ENCODE results near the gene SLC1A5. TPM values are rescaled to one million over a fixed set of nuclear protein-coding genes. Genes with fewer than 3 reads are reported as not detected.

SLC1A5 gene
- total RNA-seq, 1 donor, result 354 TPM

DNA sequence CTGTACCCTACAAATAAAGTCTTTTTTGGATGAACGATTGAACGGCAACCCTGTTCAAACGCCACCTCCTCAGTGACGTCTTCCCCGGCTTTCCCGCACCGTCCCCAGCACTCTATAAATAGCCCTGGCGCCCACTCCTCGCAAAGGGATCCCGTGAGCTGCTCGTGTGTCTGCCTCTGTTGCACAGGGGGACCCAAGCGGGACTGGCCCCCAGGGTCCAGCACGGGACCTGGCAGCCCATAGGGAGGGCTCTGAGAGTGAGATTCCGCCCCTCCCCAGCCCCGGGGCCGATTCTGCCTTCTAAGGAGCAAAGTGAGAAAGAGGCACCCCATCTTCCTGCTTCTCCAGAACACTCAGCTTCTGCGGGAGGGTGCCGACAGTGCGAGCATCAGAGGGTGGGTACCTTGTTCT lies 50.6 kb downstream of the SLC1A5 start:
- Histone ChIP-seq H3K9me3 (ENCODE audit: low read depth, low read length) (no peaks in the 10 kb centered on the region), H3K27ac (ENCODE audit: low read depth, low read length) (no peak overlapping the region), H3K36me3 (ENCODE audit: insufficient read depth, low read length) (peaks cover 51% of the 10 kb centered on the region), H3K4me3 (ENCODE audit: insufficient read depth, low read length) (no peak overlapping the region), H4K20me1 (ENCODE audit: insufficient read depth, low read length) (peaks cover 60% of the 10 kb centered on the region), H2AFZ (ENCODE audit: low read length) (no peak overlapping the region), H3K4me1 (ENCODE audit: insufficient read depth, low read length) (peaks cover 14% of the 10 kb centered on the region), H3K4me2 (ENCODE audit: insufficient read depth, low read length) (no peak overlapping the region), H3K27me3 (ENCODE audit: insufficient read depth, low read length) (no peaks in the 10 kb centered on the region), H3K79me2 (ENCODE audit: insufficient read depth, low read length) (peaks cover 83% of the 10 kb centered on the region)
- no peak for TF ChIP-seq CTCF (IDR thresholded peaks at IDR 0.05; ENCODE audit: extremely low read depth, low read depth, low read length)
- no peak for DNase-seq (ENCODE audit: insufficient read length, low spot score, missing footprints)

DNA sequence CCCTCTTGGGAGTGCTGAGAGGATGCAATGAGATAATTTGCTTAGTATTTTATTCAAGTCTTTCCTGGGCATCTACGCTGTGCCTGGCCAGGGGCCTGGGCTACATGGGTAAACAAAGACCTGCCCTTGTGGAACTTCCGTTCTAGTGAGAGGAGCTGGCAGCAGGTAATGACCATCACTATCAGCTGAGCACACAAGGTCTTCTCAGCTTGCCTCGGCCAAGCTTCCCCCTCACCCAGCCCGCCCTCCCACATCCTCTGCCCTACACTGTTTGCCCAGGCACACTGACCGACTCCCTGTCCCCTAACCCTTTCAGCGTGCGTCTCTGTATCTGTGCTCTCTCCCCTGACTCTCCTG lies 51.1 kb downstream of the SLC1A5 start:
- Histone ChIP-seq H3K36me3 (ENCODE audit: insufficient read depth, low read length) (peaks cover 53% of the 10 kb centered on the region), H3K9me3 (ENCODE audit: low read depth, low read length) (no peaks in the 10 kb centered on the region), H3K27me3 (ENCODE audit: insufficient read depth, low read length) (no peaks in the 10 kb centered on the region), H3K4me1 (ENCODE audit: insufficient read depth, low read length) (peaks cover 14% of the 10 kb centered on the region), H3K4me2 (ENCODE audit: insufficient read depth, low read length) (no peak overlapping the region), H2AFZ (ENCODE audit: low read length) (no peak overlapping the region), H3K27ac (ENCODE audit: low read depth, low read length) (peak overlapping the region; percentile 1), H3K4me3 (ENCODE audit: insufficient read depth, low read length) (no peak overlapping the region), H4K20me1 (ENCODE audit: insufficient read depth, low read length) (peaks cover 62% of the 10 kb centered on the region), H3K79me2 (ENCODE audit: insufficient read depth, low read length) (peaks cover 83% of the 10 kb centered on the region)
- no peak for TF ChIP-seq CTCF (IDR thresholded peaks at IDR 0.05; ENCODE audit: extremely low read depth, low read depth, low read length)
- DNase-seq (ENCODE audit: insufficient read length, low spot score, missing footprints), result no peak

DNA sequence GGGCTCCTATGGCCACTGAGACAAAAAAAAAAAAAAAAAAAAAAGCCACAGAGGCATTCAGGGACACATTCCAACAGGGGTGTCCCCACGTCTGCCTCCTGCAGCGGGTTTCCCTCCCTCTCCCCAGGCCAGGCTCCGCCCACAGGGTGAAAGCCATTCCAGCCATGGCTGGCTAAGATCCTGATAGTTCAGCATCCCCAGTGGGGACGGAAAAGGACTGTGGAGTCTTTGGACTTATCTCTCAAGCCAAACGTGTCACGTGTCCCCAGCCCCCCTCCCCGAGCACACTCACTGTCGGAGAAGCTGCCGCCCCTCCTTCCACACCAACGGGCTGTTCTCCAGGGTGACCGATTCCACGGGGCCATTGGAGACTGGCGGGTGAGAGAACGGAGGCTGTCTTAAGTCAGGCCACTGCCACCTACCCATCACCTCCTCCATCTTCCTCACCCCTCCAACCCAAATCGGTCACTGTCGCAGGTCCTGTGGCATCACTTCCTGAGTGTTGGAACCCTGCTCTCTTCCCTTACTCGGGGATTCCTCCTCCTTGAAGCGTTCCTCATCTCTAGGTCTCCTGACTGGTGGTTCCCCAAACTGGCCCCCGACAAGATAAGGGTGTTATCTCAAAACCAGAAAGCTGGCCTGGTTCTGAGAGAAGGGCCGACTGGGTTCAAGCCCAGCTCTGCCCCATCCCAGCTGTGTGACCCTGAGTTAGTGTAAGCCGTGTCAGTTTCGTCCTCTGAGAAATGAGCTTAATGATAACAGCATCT lies 51.7 kb downstream of the SLC1A5 start:
- H3K79me2 ChIP-seq (ENCODE audit: insufficient read depth, low read length), result peaks cover 83% of the 10 kb centered on the region
- no peaks in the 10 kb centered on the region for H3K27me3 ChIP-seq (ENCODE audit: insufficient read depth, low read length)
- no peak for TF ChIP-seq CTCF (IDR thresholded peaks at IDR 0.05; ENCODE audit: extremely low read depth, low read depth, low read length)
- no peak for DNase-seq (ENCODE audit: insufficient read length, low spot score, missing footprints)
- no peak overlapping the region for H3K4me3 ChIP-seq (ENCODE audit: insufficient read depth, low read length)
- no peaks in the 10 kb centered on the region for H3K9me3 ChIP-seq (ENCODE audit: low read depth, low read length)
- no peak overlapping the region for H2AFZ ChIP-seq (ENCODE audit: low read length)
- peaks cover 62% of the 10 kb centered on the region for H4K20me1 ChIP-seq (ENCODE audit: insufficient read depth, low read length)
- H3K4me1 ChIP-seq (ENCODE audit: insufficient read depth, low read length), result peaks cover 20% of the 10 kb centered on the region
- no peak overlapping the region for H3K4me2 ChIP-seq (ENCODE audit: insufficient read depth, low read length)
- H3K27ac ChIP-seq (ENCODE audit: low read depth, low read length), result peak overlapping the region; percentile 1
- peaks cover 47% of the 10 kb centered on the region for H3K36me3 ChIP-seq (ENCODE audit: insufficient read depth, low read length)

GRCh38 chr19:46733690-46734292 lies 54.6 kb downstream of the SLC1A5 start:
- Histone ChIP-seq H3K9me3 (ENCODE audit: low read depth, low read length) (no peaks in the 10 kb centered on the region), H3K27me3 (ENCODE audit: insufficient read depth, low read length) (no peaks in the 10 kb centered on the region), H3K4me1 (ENCODE audit: insufficient read depth, low read length) (peaks cover 32% of the 10 kb centered on the region), H3K79me2 (ENCODE audit: insufficient read depth, low read length) (peaks cover 80% of the 10 kb centered on the region), H3K36me3 (ENCODE audit: insufficient read depth, low read length) (peaks cover 63% of the 10 kb centered on the region), H3K4me2 (ENCODE audit: insufficient read depth, low read length) (no peak overlapping the region), H3K27ac (ENCODE audit: low read depth, low read length) (peak overlapping the region; percentile 10), H3K4me3 (ENCODE audit: insufficient read depth, low read length) (no peak overlapping the region), H4K20me1 (ENCODE audit: insufficient read depth, low read length) (peaks cover 64% of the 10 kb centered on the region), H2AFZ (ENCODE audit: low read length) (no peak overlapping the region)
- TF ChIP-seq CTCF (IDR thresholded peaks at IDR 0.05; ENCODE audit: extremely low read depth, low read depth, low read length), result no peak
- DNase-seq (ENCODE audit: insufficient read length, low spot score, missing footprints), result no peak

Measured in osteoblast (primary cell).